HFF-Myc (cell line): Measurements from ENCODE around the gene MYO5B.

Experiments
- DNase-seq: peaks from one replicate; pipeline ENCODE4 v3.0.0-alpha.2; 2011; ENCODE audit warnings: low read depth; ENCODE audit errors: extremely low read depth
- H3K4me3 ChIP-seq: replicated peaks from 2 replicates; pipeline ENCODE4 v1.5.1; 2011; ENCODE audit warnings: low read depth, mild to moderate bottlenecking, control low read depth, low read length
- CTCF ChIP-seq: IDR thresholded peaks from 2 replicates; pipeline ENCODE4 v1.5.1; 2012; ENCODE audit warnings: mild to moderate bottlenecking, low read depth, low read length, control low read depth; ENCODE audit errors: missing control alignments

MYO5B gene

GRCh38 chr18:50126471-50126870, 68.5 kb downstream of the MYO5B start:
- no peak for TF ChIP-seq CTCF
- no peak for DNase-seq
- no peak overlapping the region for H3K4me3 ChIP-seq

- TF ChIP-seq CTCF = no peak
- no peak overlapping the region for H3K4me3 ChIP-seq
- DNase-seq = no peak
These were observed 69.5 kb downstream of the MYO5B start for GRCh38 chr18:50125456-50125855.

GRCh38 chr18:50119296-50119695, 75.7 kb downstream of the MYO5B start:
- no peak for DNase-seq
- TF ChIP-seq CTCF = no peak
- H3K4me3 ChIP-seq = no peak overlapping the region

- H3K4me3 ChIP-seq = no peak overlapping the region
- DNase-seq = no peak
- no peak for TF ChIP-seq CTCF
These were observed 77.1 kb downstream of the MYO5B start for GRCh38 chr18:50117863-50118262.

GRCh38 chr18:50115095-50115494, 79.9 kb downstream of the MYO5B start:
- no peak overlapping the region for H3K4me3 ChIP-seq
- TF ChIP-seq CTCF = no peak
- no peak for DNase-seq

GRCh38 chr18:50114448-50114847, 80.5 kb downstream of the MYO5B start:
- H3K4me3 ChIP-seq = no peak overlapping the region
- no peak for DNase-seq
- TF ChIP-seq CTCF = no peak

GRCh38 chr18:50113726-50114125, 81.2 kb downstream of the MYO5B start:
- DNase-seq = no peak
- no peak overlapping the region for H3K4me3 ChIP-seq
- TF ChIP-seq CTCF = no peak
